ENCODE results near the gene DYNLT1. TPM values are rescaled to one million over a fixed set of nuclear protein-coding genes. Genes with fewer than 3 reads are reported as not detected.

The DYNLT1 gene
- total and polyA plus RNA-seq, 10 of the 15 experiments (the other 5 are each of a cell fraction or from before 2014, with no cell fraction given) = 33.6 to 298 (median 89.2) TPM

- TF ChIP-seq RFX5 (IDR thresholded peaks at IDR 0.05; ENCODE audit: low read depth, low read length) (no peak), TCF7 (IDR thresholded peaks at IDR 0.05; ENCODE audit: borderline replicate concordance) (peak; percentile 82), CREB1 (IDR thresholded peaks at IDR 0.05; ENCODE audit: low read depth) (peak; percentile 90), STAT3 (IDR thresholded peaks at IDR 0.05; ENCODE audit: low read depth, low read length) (0 out of 2 replicates have a peak, but pooled peaks have one; percentile 50), GABPA (IDR thresholded peaks at IDR 0.05; ENCODE audit: low read depth) (peak; percentile 44; the same call in 1 of the 2 replicates), SUZ12 (IDR thresholded peaks at IDR 0.05; ENCODE audit: unreplicated experiment) (no peak), ETV6 (conservative IDR thresholded peaks at IDR 0.05 in 1 of 2, IDR thresholded peaks at IDR 0.05 in 1 of 2; ENCODE audit: borderline replicate concordance in 1 of 2, low read depth in 1 of 2) (peak in 1 of 2 experiments; percentile 87; a peak in 2 of 4 replicates), HCFC1 (IDR thresholded peaks at IDR 0.05; ENCODE audit: low read length) (no peak), STAT1 (conservative IDR thresholded peaks at IDR 0.05) (no peak), SRF (IDR thresholded peaks at IDR 0.05; ENCODE audit: low read depth in 2 of 2, low read length in 2 of 2) (no peak), USF2 (IDR thresholded peaks at IDR 0.05; ENCODE audit: borderline replicate concordance, low read depth, low read length) (no peak), RAD51 (IDR thresholded peaks at IDR 0.05) (no peak), MYB (IDR thresholded peaks at IDR 0.05; ENCODE audit: borderline replicate concordance, low read depth, low read length) (no peak), IRF3 (IDR thresholded peaks at IDR 0.05) (no peak), NR2C2 (IDR thresholded peaks at IDR 0.05; ENCODE audit: borderline replicate concordance, control insufficient read depth, insufficient read length, low read depth) (no peak), E4F1 (IDR thresholded peaks at IDR 0.05; ENCODE audit: borderline replicate concordance, partially characterized antibody) (no peak), CBX3 (IDR thresholded peaks at IDR 0.05; ENCODE audit: borderline replicate concordance, low read depth) (no peak), POLR2AphosphoS2 (IDR thresholded peaks at IDR 0.05; ENCODE audit: low read depth, low read length) (no peak), SREBF2 (IDR thresholded peaks at IDR 0.05; ENCODE audit: low read length) (no peak), SKIL (IDR thresholded peaks at IDR 0.05; ENCODE audit: low read depth, poor library complexity, severe bottlenecking) (peak; percentile 59), EED (IDR thresholded peaks at IDR 0.05; ENCODE audit: low read depth) (peak; percentile 80), NRF1 (conservative IDR thresholded peaks at IDR 0.05; ENCODE audit: low read depth, low read length) (no peak), CHD4 (IDR thresholded peaks at IDR 0.05) (no peak)
Measured at GRCh38 chr6:158653577-158654354, 9.2 kb upstream of the DYNLT1 start (continued).

Measured in GM12878 (cell line).